Gastroesophageal sphincter (tissue), 4 donors: Measurements from ENCODE around the gene ABCG1. TPM values are rescaled to one million over a fixed set of nuclear protein-coding genes. Genes with fewer than 3 reads are reported as not detected.

Experiments used
- ATAC-seq: fragments of 150-250 bp; one replicate; pipeline ENCODE4 v1.9.1; 2016; ENCODE audit warnings: mild to moderate bottlenecking, moderate library complexity
- H3K27ac ChIP-seq, 4 donors: fragments of 200-600 bp; sonication (generic) in 3 of 4; 1 replicate in 3 of 4; 2 replicates in 1 of 4; pipeline ENCODE4 v1.5.1; 2016 to 2019
- H3K27me3 ChIP-seq: fragments of 200-600 bp; sonication (generic); one replicate; pipeline ENCODE4 v1.5.1; 2019
- H3K36me3 ChIP-seq, 2 donors: fragments of 200-600 bp; sonication (generic); one replicate each; pipeline ENCODE4 v1.5.1; 2019; ENCODE audit warnings: control low read depth in 1 of 2
- H3K4me1 ChIP-seq, 3 donors: fragments of 200-600 bp; sonication (generic); 1 replicate in 2 of 3; 2 replicates in 1 of 3; pipeline ENCODE4 v1.5.1; 2016 to 2019; ENCODE audit warnings: control low read depth in 2 of 3
- H3K4me3 ChIP-seq, 2 donors: fragments of 200-600 bp; sonication (generic); one replicate each; pipeline ENCODE4 v1.5.1; 2019; ENCODE audit warnings: mild to moderate bottlenecking in 1 of 2, moderate library complexity in 1 of 2
- H3K9me3 ChIP-seq, 3 donors: fragments of 200-600 bp; sonication (generic); one replicate each; pipeline ENCODE4 v1.5.1; 2017 to 2019; ENCODE audit warnings: control low read depth in 2 of 3
- EP300 ChIP-seq: sonication (generic); formaldehyde crosslinking; IDR thresholded peaks from one replicate; pipeline ENCODE4 v1.6.1; 2017; ENCODE audit warnings: antibody characterized with exemption, mild to moderate bottlenecking
- POLR2A ChIP-seq, 2 donors: fragments of 450-650 bp; IDR thresholded peaks; one replicate each; pipeline ENCODE4 v1.6.1; 2017; ENCODE audit warnings: antibody characterized with exemption in 2 of 2, mild to moderate bottlenecking in 2 of 2, moderate library complexity in 1 of 2
- POLR2AphosphoS5 ChIP-seq: sonication (generic); formaldehyde crosslinking; IDR thresholded peaks from one replicate; pipeline ENCODE4 v1.6.1; 2017; ENCODE audit warnings: antibody characterized with exemption
- WGBS, 2 donors: methylation state at CpG; one replicate each; pipeline ENCODE4 v1.1.5; 2018; ENCODE audit warnings: low coverage in 1 of 2; 5-methylcytosine and 5-hydroxymethylcytosine counted together
- total RNA-seq, 4 donors: library from RNA; depleted of rRNA; stranded (reverse); fragments of >200 nt; gene quantifications; one replicate each; pipeline ENCODE4 v1.1.0, GENCODE V29; 2016
- TF ChIP-seq, protein P1 (sequence below), 4 experiments: fragments of 200-600 bp in 2 of 4; fragments of 450-650 bp in 2 of 4; sonication (generic) in 1 of 4; IDR thresholded peaks; one replicate each; pipeline ENCODE4 v1.5.1; 2017 to 2019; ENCODE audit warnings: antibody characterized with exemption in 4 of 4, mild to moderate bottlenecking in 2 of 4, moderate library complexity in 2 of 4

Gene ABCG1
- total RNA-seq, 4 donors from 2014 or later, result 15.9 to 21.8 (median 18.0) TPM

DNA sequence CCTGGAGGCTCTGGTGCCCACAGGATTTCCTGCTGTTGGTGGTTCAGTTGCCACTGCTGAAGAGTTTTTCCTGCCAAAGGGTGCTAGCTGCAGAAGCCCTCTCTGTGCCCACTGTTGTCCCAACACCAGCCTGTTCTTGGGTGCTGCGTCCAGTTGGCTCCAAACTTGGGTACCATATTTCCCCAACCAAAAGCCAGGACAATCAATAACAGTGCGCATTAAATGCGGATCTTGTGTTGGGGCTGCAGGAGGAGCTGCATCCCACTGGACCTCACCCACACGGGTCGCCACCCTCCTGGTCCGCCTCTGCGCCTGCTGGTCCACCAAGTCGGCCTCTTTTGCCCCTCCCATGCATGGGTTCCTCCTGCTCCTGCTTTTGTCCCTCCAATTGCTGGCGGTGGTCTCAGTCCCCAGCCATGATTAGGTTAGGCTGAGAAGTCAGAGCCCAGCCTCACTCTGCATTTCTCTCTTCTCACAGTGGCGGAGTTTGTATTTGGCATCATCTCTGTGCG is 9.8 kb downstream of the ABCG1 start:
- no peak for ATAC-seq
- 98 to 100% methylated on average over 7 to 8 of the region's 11 CpGs for WGBS, 2 donors
- Histone ChIP-seq H3K36me3 (peaks cover 0 to 19% of the 10 kb centered on the region in 2 donors), H3K4me1 (peaks cover 7 to 65% (median 32%) of the 10 kb centered on the region in 3 donors), H3K4me3 (no peak overlapping the region), H3K27ac (peak overlapping the region in 3 of 4 donors; percentile 53 to 68 (median 64)), H3K27me3 (no peaks in the 10 kb centered on the region), H3K9me3 (no peaks in the 10 kb centered on the region)
- no peak for TF ChIP-seq POLR2A (IDR thresholded peaks at IDR 0.05)
- no peak for TF ChIP-seq POLR2AphosphoS5
- TF ChIP-seq EP300, result no peak
- TF ChIP-seq, protein P1, sequence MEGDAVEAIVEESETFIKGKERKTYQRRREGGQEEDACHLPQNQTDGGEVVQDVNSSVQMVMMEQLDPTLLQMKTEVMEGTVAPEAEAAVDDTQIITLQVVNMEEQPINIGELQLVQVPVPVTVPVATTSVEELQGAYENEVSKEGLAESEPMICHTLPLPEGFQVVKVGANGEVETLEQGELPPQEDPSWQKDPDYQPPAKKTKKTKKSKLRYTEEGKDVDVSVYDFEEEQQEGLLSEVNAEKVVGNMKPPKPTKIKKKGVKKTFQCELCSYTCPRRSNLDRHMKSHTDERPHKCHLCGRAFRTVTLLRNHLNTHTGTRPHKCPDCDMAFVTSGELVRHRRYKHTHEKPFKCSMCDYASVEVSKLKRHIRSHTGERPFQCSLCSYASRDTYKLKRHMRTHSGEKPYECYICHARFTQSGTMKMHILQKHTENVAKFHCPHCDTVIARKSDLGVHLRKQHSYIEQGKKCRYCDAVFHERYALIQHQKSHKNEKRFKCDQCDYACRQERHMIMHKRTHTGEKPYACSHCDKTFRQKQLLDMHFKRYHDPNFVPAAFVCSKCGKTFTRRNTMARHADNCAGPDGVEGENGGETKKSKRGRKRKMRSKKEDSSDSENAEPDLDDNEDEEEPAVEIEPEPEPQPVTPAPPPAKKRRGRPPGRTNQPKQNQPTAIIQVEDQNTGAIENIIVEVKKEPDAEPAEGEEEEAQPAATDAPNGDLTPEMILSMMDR (IDR thresholded peaks at IDR 0.05), result no peak

DNA sequence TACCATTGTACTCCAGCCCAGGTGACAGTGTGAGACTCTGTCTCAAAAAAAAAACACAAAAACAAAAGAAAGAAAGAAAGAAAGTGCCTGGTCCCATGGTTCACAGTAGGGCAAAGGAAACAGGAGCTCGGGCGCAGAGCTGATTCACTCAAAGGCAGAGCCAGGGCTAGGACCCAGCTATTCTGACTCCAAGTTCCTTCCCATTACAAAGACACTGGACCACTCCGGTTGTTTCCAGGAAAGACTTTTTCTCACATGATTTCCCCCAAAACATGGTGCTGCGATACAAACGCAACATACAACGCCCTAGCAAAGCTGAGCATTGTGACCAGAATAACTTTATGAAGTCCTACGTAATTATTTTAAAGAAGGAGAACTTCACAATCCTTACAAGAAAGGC is 10.7 kb downstream of the ABCG1 start:
- TF ChIP-seq POLR2AphosphoS5 (no peak), EP300 (no peak), POLR2A (IDR thresholded peaks at IDR 0.05) (no peak)
- TF ChIP-seq, protein P1 (IDR thresholded peaks at IDR 0.05), result no peak
- Histone ChIP-seq H3K27ac (peak overlapping the region in 1 of 4 donors; percentile 68), H3K4me3 (no peak overlapping the region), H3K27me3 (no peaks in the 10 kb centered on the region), H3K9me3 (no peaks in the 10 kb centered on the region), H3K36me3 (peaks cover 0 to 15% of the 10 kb centered on the region in 2 donors), H3K4me1 (peaks cover 13 to 74% (median 40%) of the 10 kb centered on the region in 3 donors)
- 50 to 80% methylated on average over 3 to 7 of the region's 7 CpGs for WGBS, 2 donors
- no peak for ATAC-seq

DNA sequence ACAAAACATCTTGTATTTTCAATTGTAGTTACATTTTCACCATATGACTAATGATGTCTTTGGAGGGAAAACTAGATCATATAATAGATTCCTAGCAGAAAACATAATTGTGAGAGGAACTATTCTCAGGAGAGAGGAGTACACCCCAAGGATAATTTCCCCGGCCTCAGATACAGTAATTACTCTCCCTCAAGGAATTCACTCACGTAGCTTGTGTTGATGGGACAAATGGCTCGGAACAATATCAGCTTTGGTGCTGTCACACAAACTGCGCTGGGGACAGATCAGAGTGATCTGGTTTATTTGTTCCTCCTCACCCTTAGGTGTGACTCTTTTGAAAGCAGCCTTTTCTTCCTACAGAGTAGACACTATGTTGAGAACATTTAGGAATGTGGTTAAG is 11.2 kb downstream of the ABCG1 start:
- Histone ChIP-seq H3K4me1 (peaks cover 13 to 79% (median 43%) of the 10 kb centered on the region in 3 donors), H3K9me3 (no peaks in the 10 kb centered on the region), H3K27me3 (no peaks in the 10 kb centered on the region), H3K36me3 (peaks cover 0 to 15% of the 10 kb centered on the region in 2 donors), H3K27ac (no peak overlapping the region), H3K4me3 (no peak overlapping the region)
- ATAC-seq, result no peak
- WGBS, 2 donors, result 76 to 88% methylated on average over 4 of the region's 4 CpGs
- TF ChIP-seq POLR2A (IDR thresholded peaks at IDR 0.05) (no peak), POLR2AphosphoS5 (no peak), EP300 (no peak)
- TF ChIP-seq, protein P1 (IDR thresholded peaks at IDR 0.05), result no peak

DNA sequence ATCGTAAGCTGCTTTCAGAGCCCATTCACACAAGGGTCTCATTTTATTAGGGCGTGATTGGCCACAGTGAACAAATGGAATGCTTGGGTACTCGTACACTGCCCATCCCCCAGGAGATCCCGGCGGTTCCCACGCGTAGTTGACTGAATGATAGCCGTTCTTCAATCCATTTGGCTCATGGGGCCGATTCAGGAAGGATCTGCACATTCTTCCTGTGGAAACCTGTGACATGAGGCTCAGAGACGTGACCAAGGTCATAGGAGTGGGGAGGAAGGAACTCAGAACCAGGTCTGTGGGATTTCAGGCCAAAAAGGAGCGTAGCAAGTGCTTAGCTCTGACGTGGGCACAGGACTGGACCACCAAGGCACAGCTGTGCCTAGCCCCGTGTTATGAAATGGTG is 11.7 kb downstream of the ABCG1 start:
- no peak for ATAC-seq
- Histone ChIP-seq H3K27me3 (no peaks in the 10 kb centered on the region), H3K27ac (peak overlapping the region in 3 of 4 donors; percentile 11 to 90 (median 35)), H3K4me1 (peaks cover 13 to 84% (median 45%) of the 10 kb centered on the region in 3 donors), H3K9me3 (no peaks in the 10 kb centered on the region), H3K4me3 (no peak overlapping the region), H3K36me3 (peaks cover 0 to 12% of the 10 kb centered on the region in 2 donors)
- 62 to 87% methylated on average over 3 to 13 of the region's 13 CpGs for WGBS, 2 donors
- no peak for TF ChIP-seq EP300
- TF ChIP-seq, protein P1 (IDR thresholded peaks at IDR 0.05), result no peak
- TF ChIP-seq POLR2AphosphoS5, result no peak
- no peak for TF ChIP-seq POLR2A (IDR thresholded peaks at IDR 0.05)

DNA sequence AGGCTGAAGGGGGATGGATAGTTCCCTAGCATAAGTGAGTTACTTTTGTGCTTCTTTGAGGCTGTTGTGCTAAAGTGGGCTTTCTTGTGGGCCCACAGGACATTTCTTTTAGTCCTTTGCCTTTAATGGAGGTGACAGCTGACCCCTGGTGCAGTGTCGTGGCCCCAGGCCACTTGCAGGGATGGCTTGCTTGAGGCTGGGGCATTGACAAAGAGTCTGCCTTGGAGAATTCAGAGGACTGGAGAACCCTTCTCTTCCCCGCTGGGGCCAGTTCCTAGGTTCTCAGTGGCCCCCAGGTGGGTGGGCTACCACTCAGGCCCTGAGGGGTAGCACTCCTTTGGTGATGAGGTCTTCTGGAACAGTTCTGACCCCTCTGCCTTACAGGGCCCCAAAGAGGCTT is 12.8 kb downstream of the ABCG1 start:
- ATAC-seq, result no peak
- peak overlapping the region in 3 of 4 donors; percentile 89 to 90 (median 90) for H3K27ac ChIP-seq
- no peaks in the 10 kb centered on the region for H3K27me3 ChIP-seq
- no CpG with 5 or more reads among the region's 2 CpGs for WGBS, 2 donors
- peaks cover 13 to 95% (median 45%) of the 10 kb centered on the region in 3 donors for H3K4me1 ChIP-seq
- H3K36me3 ChIP-seq, result peaks cover 0 to 2% of the 10 kb centered on the region in 2 donors
- no peak for TF ChIP-seq POLR2A (IDR thresholded peaks at IDR 0.05)
- TF ChIP-seq, protein P1 (IDR thresholded peaks at IDR 0.05), result no peak
- no peak for TF ChIP-seq POLR2AphosphoS5
- no peak for TF ChIP-seq EP300
- H3K9me3 ChIP-seq, result no peaks in the 10 kb centered on the region
- no peak overlapping the region for H3K4me3 ChIP-seq
